SK-N-SH (cell line): ENCODE measurements around the gene RGS9.

Source experiments
- JUND ChIP-seq: IDR thresholded peaks from 2 replicates; pipeline ENCODE4 v1.4.0; 2012
- YY1 ChIP-seq: IDR thresholded peaks from 2 replicates; pipeline ENCODE4 v1.4.0; 2012; ENCODE audit warnings: low read depth, mild to moderate bottlenecking
- TF ChIP-seq, protein P1 (sequence below): fragments of 150-350 bp; IDR thresholded peaks from 2 replicates; pipeline ENCODE4 v1.6.1; 2016; ENCODE audit warnings: mild to moderate bottlenecking, low read depth, low read length
- TF ChIP-seq, protein P2 (sequence below): fragments of 200-600 bp; sonication (generic); IDR thresholded peaks from 2 replicates; pipeline ENCODE4 v1.6.1; 2017; ENCODE audit warnings: antibody characterized with exemption, mild to moderate bottlenecking, moderate library complexity

DNA sequence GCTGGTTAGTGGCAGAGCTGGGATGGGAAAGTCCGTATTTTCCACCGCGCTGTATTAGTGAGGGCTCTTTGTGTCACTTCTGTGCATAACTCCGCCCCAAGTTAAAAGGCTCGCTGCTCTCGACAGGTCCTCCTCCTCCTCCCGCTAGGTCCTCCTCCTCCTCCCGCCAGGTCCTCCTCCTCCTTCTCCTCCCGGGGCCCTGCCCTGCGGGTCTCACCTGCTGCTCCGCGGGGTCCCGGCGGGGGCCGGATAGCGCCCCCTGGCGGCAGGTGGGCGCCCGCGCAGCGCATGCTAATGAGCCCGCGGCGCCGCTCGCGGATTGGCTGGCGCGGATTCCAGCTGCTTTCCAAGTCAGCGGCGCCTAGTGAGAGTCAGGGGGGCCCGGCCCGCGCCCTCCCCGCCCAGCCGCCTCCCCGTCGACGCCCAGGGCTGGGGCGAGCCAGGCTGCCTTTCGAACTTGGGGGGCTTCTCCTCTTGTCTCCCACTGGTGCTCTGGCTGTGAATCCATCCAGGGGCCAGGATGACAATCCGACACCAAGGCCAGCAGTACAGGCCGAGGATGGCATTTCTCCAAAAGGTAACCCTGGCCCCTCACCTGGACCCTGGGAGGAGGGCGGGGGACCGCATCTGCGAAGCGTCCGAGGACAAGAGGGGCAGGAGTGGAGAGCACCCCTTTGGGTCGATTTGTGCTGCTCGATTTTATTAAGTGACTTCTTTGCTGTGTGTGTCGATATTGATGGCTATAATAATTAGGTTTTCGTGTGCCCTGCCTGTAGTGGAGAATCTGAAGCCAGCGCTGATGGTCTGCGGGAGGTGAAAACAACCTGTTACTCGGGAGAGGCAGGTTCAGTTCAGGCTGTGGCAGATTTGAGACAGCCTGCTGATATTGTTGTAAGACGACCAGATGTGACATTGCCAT lies at the start of gene RGS9:
- TF ChIP-seq, protein P1, sequence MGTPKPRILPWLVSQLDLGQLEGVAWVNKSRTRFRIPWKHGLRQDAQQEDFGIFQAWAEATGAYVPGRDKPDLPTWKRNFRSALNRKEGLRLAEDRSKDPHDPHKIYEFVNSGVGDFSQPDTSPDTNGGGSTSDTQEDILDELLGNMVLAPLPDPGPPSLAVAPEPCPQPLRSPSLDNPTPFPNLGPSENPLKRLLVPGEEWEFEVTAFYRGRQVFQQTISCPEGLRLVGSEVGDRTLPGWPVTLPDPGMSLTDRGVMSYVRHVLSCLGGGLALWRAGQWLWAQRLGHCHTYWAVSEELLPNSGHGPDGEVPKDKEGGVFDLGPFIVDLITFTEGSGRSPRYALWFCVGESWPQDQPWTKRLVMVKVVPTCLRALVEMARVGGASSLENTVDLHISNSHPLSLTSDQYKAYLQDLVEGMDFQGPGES: no peak
- TF ChIP-seq, protein P2, sequence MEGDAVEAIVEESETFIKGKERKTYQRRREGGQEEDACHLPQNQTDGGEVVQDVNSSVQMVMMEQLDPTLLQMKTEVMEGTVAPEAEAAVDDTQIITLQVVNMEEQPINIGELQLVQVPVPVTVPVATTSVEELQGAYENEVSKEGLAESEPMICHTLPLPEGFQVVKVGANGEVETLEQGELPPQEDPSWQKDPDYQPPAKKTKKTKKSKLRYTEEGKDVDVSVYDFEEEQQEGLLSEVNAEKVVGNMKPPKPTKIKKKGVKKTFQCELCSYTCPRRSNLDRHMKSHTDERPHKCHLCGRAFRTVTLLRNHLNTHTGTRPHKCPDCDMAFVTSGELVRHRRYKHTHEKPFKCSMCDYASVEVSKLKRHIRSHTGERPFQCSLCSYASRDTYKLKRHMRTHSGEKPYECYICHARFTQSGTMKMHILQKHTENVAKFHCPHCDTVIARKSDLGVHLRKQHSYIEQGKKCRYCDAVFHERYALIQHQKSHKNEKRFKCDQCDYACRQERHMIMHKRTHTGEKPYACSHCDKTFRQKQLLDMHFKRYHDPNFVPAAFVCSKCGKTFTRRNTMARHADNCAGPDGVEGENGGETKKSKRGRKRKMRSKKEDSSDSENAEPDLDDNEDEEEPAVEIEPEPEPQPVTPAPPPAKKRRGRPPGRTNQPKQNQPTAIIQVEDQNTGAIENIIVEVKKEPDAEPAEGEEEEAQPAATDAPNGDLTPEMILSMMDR: peak; percentile 99
- TF ChIP-seq JUND (no peak), YY1 (no peak; the same call in 1 of the 2 replicates)
